ENCODE data around the gene FADD.

FADD gene

GRCh38 chr11:70247710-70248072, 44.6 kb downstream of the FADD start:
- no peak overlapping the region for H3K4me3 ChIP-seq
- DNase-seq (ENCODE audit: low spot score) = no peak
- TF ChIP-seq CTCF (IDR thresholded peaks at IDR 0.05) = no peak
- no peak overlapping the region for H3K27ac ChIP-seq

DNA sequence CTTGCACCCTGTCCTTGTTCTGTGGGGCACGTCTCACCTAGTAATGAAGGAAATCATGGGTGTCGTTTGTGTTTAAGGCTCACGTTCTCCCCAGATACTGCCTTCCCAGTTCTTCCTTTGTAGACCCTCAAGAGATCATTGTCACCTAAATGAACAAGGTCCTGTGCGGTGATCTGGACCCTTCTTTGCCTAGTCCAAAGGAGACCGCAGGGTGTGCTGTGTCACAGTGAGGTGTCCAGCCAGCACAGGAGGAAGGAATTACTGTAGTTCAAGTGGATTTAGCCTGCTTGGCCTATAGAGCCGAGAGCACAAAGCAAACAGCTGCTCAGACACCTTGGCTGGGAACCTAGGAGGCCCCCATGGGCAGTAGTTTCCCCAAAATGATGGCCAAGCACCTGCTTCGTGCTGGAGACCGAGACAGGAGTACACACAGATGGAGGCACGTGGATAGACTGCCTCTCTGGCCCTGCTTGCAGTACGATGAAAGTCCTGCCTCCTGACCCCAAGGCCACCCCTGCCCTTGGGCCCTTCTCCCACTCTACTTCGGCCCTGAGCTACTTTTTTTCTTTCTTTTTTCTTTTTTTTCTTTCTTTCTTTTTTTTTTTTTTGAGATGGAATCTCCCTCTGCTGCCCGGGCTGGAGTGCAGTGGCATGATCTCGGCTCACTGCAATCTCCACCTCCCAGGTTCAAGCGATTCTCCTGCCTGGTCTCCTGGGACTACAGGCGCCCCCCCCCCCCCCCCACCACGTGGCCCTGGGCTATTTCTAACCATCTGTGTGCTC, 48.0 kb downstream of the FADD start:
- Histone ChIP-seq H3K27ac (no peak overlapping the region), H3K4me3 (no peak overlapping the region)
- TF ChIP-seq CTCF (IDR thresholded peaks at IDR 0.05) = no peak
- no peak for DNase-seq (ENCODE audit: low spot score)

DNA sequence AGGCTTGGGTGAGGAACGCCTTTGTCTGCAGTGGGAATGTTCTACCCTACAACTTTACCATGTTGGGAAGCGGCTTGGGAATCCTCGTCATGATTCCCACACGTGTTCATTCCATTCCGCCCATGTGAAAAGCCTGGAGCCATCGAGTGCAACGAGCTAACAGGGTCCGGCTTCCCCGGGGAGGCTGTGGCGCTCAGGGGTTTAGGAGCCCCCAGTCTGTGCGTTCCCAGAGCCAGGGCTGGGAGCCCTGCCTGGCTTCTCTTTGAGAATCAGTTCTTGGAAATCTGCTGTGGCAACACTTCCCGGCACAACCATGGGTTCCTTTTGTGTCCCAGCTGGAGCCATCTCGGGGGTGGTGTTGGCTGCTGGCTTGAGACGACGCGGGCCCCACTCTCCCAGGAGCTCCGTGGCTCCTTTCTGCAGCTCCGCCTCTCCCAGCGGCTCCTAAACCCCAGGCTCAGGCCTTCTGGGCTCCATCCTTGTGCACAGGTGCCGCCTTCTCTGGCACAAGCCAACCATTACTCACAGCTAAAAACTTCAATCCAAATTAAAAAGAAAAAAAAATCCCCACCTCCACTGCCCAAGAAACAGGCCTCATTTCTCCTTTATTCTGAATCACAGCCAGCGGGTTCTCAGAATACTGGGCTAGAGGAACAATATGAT, 48.7 kb downstream of the FADD start:
- no peak for TF ChIP-seq CTCF (IDR thresholded peaks at IDR 0.05)
- no peak overlapping the region for H3K4me3 ChIP-seq
- no peak overlapping the region for H3K27ac ChIP-seq
- DNase-seq (ENCODE audit: low spot score) = no peak

DNA sequence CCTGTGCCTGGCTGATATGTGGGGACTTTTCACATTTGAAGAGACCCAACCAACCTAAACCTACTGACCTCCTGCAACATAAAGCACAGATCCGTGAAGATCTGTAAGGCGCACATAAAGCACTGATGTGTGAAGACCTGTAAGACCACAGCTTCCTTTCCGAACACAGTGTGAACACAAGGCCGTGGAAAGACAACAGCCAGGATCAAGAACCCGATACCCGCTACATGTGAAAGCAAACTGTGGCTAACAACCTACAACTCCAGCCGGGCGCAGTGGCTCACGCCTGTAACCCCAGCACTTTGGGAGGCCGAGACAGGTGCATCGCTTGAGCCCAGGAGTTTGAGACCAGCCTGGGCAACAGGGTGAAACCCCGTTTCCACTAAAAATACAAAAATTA, 49.7 kb downstream of the FADD start:
- Histone ChIP-seq H3K27ac (no peak overlapping the region), H3K4me3 (no peak overlapping the region)
- no peak for DNase-seq (ENCODE audit: low spot score)
- TF ChIP-seq CTCF (IDR thresholded peaks at IDR 0.05) = no peak

DNA sequence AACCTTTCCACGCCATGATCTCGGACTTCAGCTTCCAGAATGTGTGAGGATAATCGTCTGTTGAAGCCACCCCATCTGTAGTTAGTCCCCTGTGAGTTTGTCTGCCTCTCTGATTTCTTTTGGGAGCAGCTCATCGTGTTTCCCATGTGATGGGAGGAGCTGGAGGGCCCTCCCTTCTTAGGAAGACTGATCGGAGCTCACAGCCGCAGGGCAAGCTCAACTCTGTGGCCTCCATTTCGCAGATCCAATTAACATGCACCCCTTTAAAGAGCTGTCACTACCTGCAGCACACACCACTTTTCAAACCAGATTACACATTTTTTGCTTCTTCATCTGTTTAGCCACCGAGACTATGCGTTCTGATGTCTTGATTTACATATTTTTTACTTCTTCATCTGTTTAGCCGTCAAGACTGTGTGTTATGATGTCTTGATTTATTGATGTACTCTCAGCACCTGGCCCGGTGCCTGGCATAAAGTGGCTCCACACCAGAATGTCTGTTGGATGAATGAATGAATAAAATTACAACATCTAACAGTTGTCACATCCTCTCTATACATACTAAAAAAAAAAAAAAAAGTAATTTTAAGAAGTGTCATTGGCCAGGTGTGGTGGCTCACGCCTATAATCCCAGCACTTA, 52.5 kb downstream of the FADD start:
- no peak overlapping the region for H3K4me3 ChIP-seq
- H3K27ac ChIP-seq = no peak overlapping the region
- no peak for TF ChIP-seq CTCF (IDR thresholded peaks at IDR 0.05)
- no peak for DNase-seq (ENCODE audit: low spot score)
